Activated CD4-positive, alpha-beta T cell treated with anti-CD3 and anti-CD28 coated beads, Interleukin-10, Interleukin-2, amounts not matched to agents 100 ng/mL and 50 ng/mL, durations not matched to agents 16 hours and 8 hours (primary cell): ENCODE measurements around the gene GALR1.

Experiments used
- DNase-seq: peaks from one replicate; pipeline ENCODE4 v3.0.0-alpha.2; 2020

GALR1 gene

DNA sequence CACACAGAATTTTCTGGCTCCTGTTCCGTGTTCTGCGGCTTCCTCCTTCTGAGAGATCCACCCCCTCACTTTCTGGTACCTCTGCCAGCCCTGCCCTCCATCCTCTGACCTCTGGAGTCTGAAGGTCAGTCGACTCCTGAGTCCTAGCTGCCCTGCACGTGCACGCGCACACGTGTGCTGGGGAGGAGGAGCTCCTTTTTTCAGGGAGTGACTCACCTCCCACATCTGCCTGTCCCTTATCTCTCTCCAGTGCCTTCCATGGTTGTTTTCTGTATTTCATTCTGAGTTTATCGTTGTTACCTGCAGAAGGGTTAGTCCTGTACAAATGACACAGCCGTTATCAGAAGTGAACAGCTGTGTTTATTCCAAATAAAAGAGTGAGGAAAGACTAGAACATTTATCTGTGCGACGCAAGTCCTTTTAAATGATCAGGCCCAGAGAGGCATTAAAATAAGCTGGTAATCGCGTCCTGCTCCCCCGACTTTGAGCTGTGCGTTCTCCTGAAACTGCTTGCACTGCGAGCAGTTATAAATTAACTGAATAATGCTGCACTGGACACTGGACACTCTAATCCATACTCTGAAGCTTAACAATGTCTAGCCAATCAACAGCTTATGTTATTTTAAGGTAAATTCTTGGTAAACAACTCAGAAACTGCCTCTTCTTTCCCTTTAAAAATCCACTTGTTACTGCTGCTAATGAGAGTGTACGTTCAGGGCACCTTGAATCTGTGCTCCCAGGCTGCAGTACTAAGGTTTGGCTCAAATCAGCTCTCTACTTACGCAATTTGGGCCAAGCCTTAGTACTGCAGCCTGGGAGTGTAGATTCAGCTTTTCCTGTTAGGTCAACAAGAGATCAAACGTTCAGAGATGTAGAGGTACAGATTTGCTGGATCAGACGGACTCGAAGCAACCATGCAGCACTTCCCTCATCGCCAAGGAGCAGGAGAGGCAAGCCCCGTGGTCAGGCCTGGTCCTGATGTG lies 72.5 kb downstream of the GALR1 start:
- DNase-seq: no peak

- no peak for DNase-seq
These were observed 74.1 kb downstream of the GALR1 start for GRCh38 chr18:77323640-77324299.
